IMR-90 (cell line): ENCODE results near the gene WNT7A. TPM values are rescaled to one million over a fixed set of nuclear protein-coding genes. Genes with fewer than 3 reads are reported as not detected.

Experiments used
- ATAC-seq: fragments of 200-7000 bp; cut with Tn5 transposase; 2 replicates; pipeline ENCODE4 v1.9.1; 2020; ENCODE audit warnings: low read depth, mild to moderate bottlenecking, moderate library complexity
- BruUV-seq: library from RNA; stranded (reverse); fragments of 400-500 nt; replicated peaks from 2 replicates; lab custom pipeline; 2021; lab: Mats Ljungman, UMichigan
- CTCF ChIA-PET: fragments of 300-600 bp; formaldehyde crosslinking; extraction: SDS; loops from one replicate; lab custom pipeline; 2021; ENCODE audit warnings: antibody characterized with exemption; lab: Yijun Ruan, JAX
- POLR2A ChIA-PET: fragments of 300-600 bp; sonication (Branson Sonifier 250); formaldehyde crosslinking; loops from one replicate; lab custom pipeline; 2022; ENCODE audit warnings: antibody characterized with exemption; ENCODE audit not compliant: unreplicated experiment; lab: Charles Lee
- DNase-seq: peaks from one replicate; pipeline ENCODE4 v3.0.0; 2013
- H2AFZ ChIP-seq: replicated peaks from 2 replicates; pipeline ENCODE3; 2013; ENCODE audit warnings: low read length, mild to moderate bottlenecking; ENCODE audit not compliant: poor library complexity
- H2AK5ac ChIP-seq: 2 replicates; pipeline ENCODE4 v1.6.1; 2013; ENCODE audit warnings: low read depth, low read length, inconsistent platforms
- H2AK9ac ChIP-seq: replicated peaks from 2 replicates; pipeline ENCODE3; 2013; ENCODE audit warnings: mild to moderate bottlenecking, low read depth, low read length, moderate library complexity; ENCODE audit not compliant: poor library complexity
- H2BK120ac ChIP-seq: 2 replicates; pipeline ENCODE4 v1.6.1; 2013; ENCODE audit warnings: low read depth, low read length, inconsistent platforms
- H2BK15ac ChIP-seq: 3 replicates; pipeline ENCODE4 v1.6.1; 2013; ENCODE audit warnings: low read depth, low read length, inconsistent platforms
- H2BK20ac ChIP-seq: 2 replicates; pipeline ENCODE4 v1.6.1; 2013; ENCODE audit warnings: low read depth, mild to moderate bottlenecking, inconsistent platforms, low read length, moderate library complexity
- H2BK5ac ChIP-seq: 2 replicates; pipeline ENCODE4 v1.6.1; 2013; ENCODE audit warnings: mild to moderate bottlenecking, low read depth, low read length, inconsistent platforms; ENCODE audit not compliant: poor library complexity, severe bottlenecking
- H3K14ac ChIP-seq: replicated peaks from 2 replicates; pipeline ENCODE4 v1.6.1; 2013; ENCODE audit warnings: low read depth, low read length, inconsistent platforms
- H3K18ac ChIP-seq: 2 replicates; pipeline ENCODE4 v1.6.1; 2013; ENCODE audit warnings: low read depth, low read length, control low read depth
- H3K23ac ChIP-seq: 2 replicates; pipeline ENCODE4 v1.6.1; 2013; ENCODE audit warnings: low read depth, low read length, inconsistent platforms
- H3K27ac ChIP-seq: 2 replicates; pipeline ENCODE4 v1.5.1; 2013; ENCODE audit warnings: mild to moderate bottlenecking, control low read depth, low read length; ENCODE audit not compliant: insufficient read depth
- H3K27me3 ChIP-seq: 2 replicates; pipeline ENCODE4 v1.6.1; 2013; ENCODE audit warnings: low read length; ENCODE audit not compliant: control insufficient read depth, insufficient read depth
- H3K36me3 ChIP-seq: 2 replicates; pipeline ENCODE4 v1.6.1; 2013; ENCODE audit warnings: low read length, mixed read lengths; ENCODE audit not compliant: control insufficient read depth, insufficient read depth
- H3K4ac ChIP-seq: 2 replicates; pipeline ENCODE4 v1.6.1; 2013; ENCODE audit warnings: low read depth, low read length, inconsistent platforms
- H3K4me1 ChIP-seq: 2 replicates; pipeline ENCODE4 v1.6.1; 2013; ENCODE audit warnings: low read length, mixed read lengths; ENCODE audit not compliant: control insufficient read depth, insufficient read depth
- H3K4me2 ChIP-seq: 2 replicates; pipeline ENCODE4 v1.6.1; 2013; ENCODE audit warnings: low read depth, mild to moderate bottlenecking, control low read depth, low read length, moderate library complexity
- H3K4me3 ChIP-seq: 2 replicates; pipeline ENCODE4 v1.5.1; 2013; ENCODE audit warnings: low read depth, mild to moderate bottlenecking, control low read depth, low read length, moderate library complexity; ENCODE audit not compliant: insufficient read depth
- H3K56ac ChIP-seq: 2 replicates; pipeline ENCODE4 v1.6.1; 2013; ENCODE audit warnings: low read length, inconsistent platforms; ENCODE audit not compliant: insufficient read depth; ENCODE audit errors: extremely low read depth
- H3K79me1 ChIP-seq, 2 experiments: 2 replicates each; pipeline ENCODE4 v1.6.1; 2013; ENCODE audit warnings: low read length in 2 of 2, inconsistent platforms in 1 of 2, low read depth in 1 of 2
- H3K9ac ChIP-seq: 2 replicates; pipeline ENCODE4 v1.6.1; 2013; ENCODE audit warnings: low read depth, low read length, control low read depth
- H3K9me1 ChIP-seq: 2 replicates; pipeline ENCODE4 v1.6.1; 2013; ENCODE audit warnings: low read length, inconsistent platforms; ENCODE audit not compliant: insufficient read depth
- H3K9me3 ChIP-seq: 2 replicates; pipeline ENCODE4 v1.6.1; 2013; ENCODE audit warnings: low read length; ENCODE audit not compliant: control insufficient read depth, insufficient read depth
- H4K20me1 ChIP-seq: 2 replicates; pipeline ENCODE4 v1.6.1; 2013; ENCODE audit warnings: low read length, inconsistent platforms; ENCODE audit not compliant: insufficient read depth
- H4K5ac ChIP-seq: 2 replicates; pipeline ENCODE4 v1.6.1; 2013; ENCODE audit warnings: mild to moderate bottlenecking, low read depth, low read length, control low read depth
- H4K8ac ChIP-seq, 2 experiments: 2 replicates each; pipeline ENCODE4 v1.6.1; 2013; ENCODE audit warnings: low read depth in 2 of 2, low read length in 2 of 2, control low read depth in 1 of 2, inconsistent platforms in 1 of 2
- H4K91ac ChIP-seq: 2 replicates; pipeline ENCODE4 v1.6.1; 2013; ENCODE audit warnings: low read depth, low read length, inconsistent platforms; ENCODE audit not compliant: insufficient read depth
- BHLHE40 ChIP-seq: fragments of 150-350 bp; IDR thresholded peaks from 2 replicates; pipeline ENCODE4 v1.6.1; 2016; ENCODE audit warnings: mild to moderate bottlenecking, low read depth, low read length
- CEBPB ChIP-seq: IDR thresholded peaks from 2 replicates; pipeline ENCODE4 v1.6.1; 2012; ENCODE audit warnings: low read depth, low read length, improper control_type of control experiment
- CHD1 ChIP-seq: IDR thresholded peaks from 2 replicates; pipeline ENCODE4 v1.6.1; 2012; ENCODE audit warnings: low read depth, low read length, improper control_type of control experiment
- CTCF ChIP-seq: conservative IDR thresholded peaks from 2 replicates; pipeline ENCODE4 v1.5.1; 2012; ENCODE audit warnings: mild to moderate bottlenecking, low read depth, low read length, improper control_type of control experiment
- FOS ChIP-seq: fragments of 150-350 bp; IDR thresholded peaks from 2 replicates; pipeline ENCODE4 v1.6.1; 2016; ENCODE audit warnings: low read depth, low read length
- MAFK ChIP-seq: IDR thresholded peaks from 2 replicates; pipeline ENCODE4 v1.6.1; 2012; ENCODE audit warnings: low read depth, low read length, improper control_type of control experiment
- MAZ ChIP-seq: IDR thresholded peaks from 2 replicates; pipeline ENCODE4 v1.6.1; 2012; ENCODE audit warnings: low read depth, mild to moderate bottlenecking, low read length, improper control_type of control experiment, moderate library complexity, borderline replicate concordance
- MXI1 ChIP-seq: IDR thresholded peaks from 2 replicates; pipeline ENCODE4 v1.6.1; 2012; ENCODE audit warnings: low read depth, mild to moderate bottlenecking, low read length, moderate library complexity, borderline replicate concordance
- NFE2L2 ChIP-seq: fragments of 150-350 bp; IDR thresholded peaks from 2 replicates; pipeline ENCODE4 v1.6.1; 2016; ENCODE audit warnings: low read depth, mild to moderate bottlenecking, low read length
- POLR2A ChIP-seq: IDR thresholded peaks from 2 replicates; pipeline ENCODE4 v1.6.1; 2012; ENCODE audit warnings: mild to moderate bottlenecking, low read depth, low read length
- RAD21 ChIP-seq: IDR thresholded peaks from 2 replicates; pipeline ENCODE4 v1.6.1; 2012; ENCODE audit warnings: low read length, improper control_type of control experiment
- RCOR1 ChIP-seq: IDR thresholded peaks from 2 replicates; pipeline ENCODE4 v1.6.1; 2012; ENCODE audit warnings: mild to moderate bottlenecking, low read length, improper control_type of control experiment; ENCODE audit not compliant: insufficient replicate concordance
- RFX5 ChIP-seq: IDR thresholded peaks from 2 replicates; pipeline ENCODE4 v1.8.0; 2012; ENCODE audit warnings: low read depth, mild to moderate bottlenecking, low read length, moderate library complexity
- SMC3 ChIP-seq: fragments of 150-350 bp; IDR thresholded peaks from 2 replicates; pipeline ENCODE4 v1.6.1; 2016; ENCODE audit warnings: low read depth, mild to moderate bottlenecking, antibody characterized with exemption, low read length, moderate library complexity
- USF2 ChIP-seq: fragments of 150-350 bp; IDR thresholded peaks from 2 replicates; pipeline ENCODE4 v1.6.1; 2017; ENCODE audit warnings: mild to moderate bottlenecking, antibody characterized with exemption, low read length, low read depth
- WGBS, 2 experiments: methylation state at CpG; one replicate each; pipeline versions ENCODE4 v1.1.5 to v1.1.7; 2013; ENCODE audit warnings: missing lambda C conversion rate in 2 of 2; ENCODE audit not compliant: insufficient read length in 1 of 2; ENCODE audit errors: extremely low coverage in 2 of 2; 5-methylcytosine and 5-hydroxymethylcytosine counted together
- dilution Hi-C: fragments of 300-500 bp; cut with HindIII; formaldehyde crosslinking; loops from one replicate; pipeline ENCODE4 v1.14.3; 2018; ENCODE audit warnings: low sequenced_read_pairs; ENCODE audit not compliant: unreplicated experiment
- in situ Hi-C: fragments of 300-500 bp; cut with MboI; formaldehyde crosslinking; loops from 3 replicates; pipeline ENCODE4 v1.14.3; 2019; ENCODE audit warnings: low sequenced_read_pairs, inconsistent platforms, mixed read lengths
- intact Hi-C: fragments of 100-400 bp; cut with micrococcal nuclease; formaldehyde crosslinking; loops from 2 replicates; pipeline ENCODE4 v1.10.0; 2022
- polyA plus RNA-seq, 3 experiments: library from polyadenylated mRNA; depleted of rRNA; stranded (reverse); fragments of >200 nt; gene quantifications; 2 replicates each; pipeline ENCODE4 v1.2.3, GENCODE V29; 2012; ENCODE audit warnings: low replicate concordance in 1 of 3
- total RNA-seq: library from RNA; depleted of rRNA; stranded (reverse); fragments of >200 nt; gene quantifications from 2 replicates; pipeline ENCODE4 v1.2.3, GENCODE V29; 2012
- TF ChIP-seq, protein P1 (sequence below): fragments of 150-350 bp; IDR thresholded peaks from 2 replicates; pipeline ENCODE4 v1.6.1; 2016; ENCODE audit warnings: low read depth, mild to moderate bottlenecking, low read length, moderate library complexity, borderline replicate concordance

Gene WNT7A
- total and polyA plus RNA-seq, 2 of the 4 experiments (the other 2 are of a cell fraction) = not detected

- dilution Hi-C loops (no loop called here), intact Hi-C loops (no loop called here), in situ Hi-C loops (no loop called here)
- ATAC-seq (no peak), DNase-seq (no peak)
- Histone ChIP-seq H3K9ac (no peak overlapping the region), H3K4me3 (no peak overlapping the region), H3K56ac (no peak overlapping the region), H3K27me3 (no peaks in the 10 kb centered on the region), H3K4ac (no peak overlapping the region), H3K4me2 (no peak overlapping the region), H4K91ac (no peak overlapping the region), H2AFZ (no peak overlapping the region), H2AK9ac (no peak overlapping the region), H3K79me1 (no peaks in the 10 kb centered on the region), H2BK20ac (no peak overlapping the region), H3K14ac (no peak overlapping the region), H2AK5ac (no peak overlapping the region), H4K20me1 (no peaks in the 10 kb centered on the region), H3K36me3 (no peaks in the 10 kb centered on the region), H3K23ac (no peak overlapping the region), H3K4me1 (no peaks in the 10 kb centered on the region), H3K27ac (no peak overlapping the region), H4K5ac (no peak overlapping the region), H3K9me3 (peaks cover 3% of the 10 kb centered on the region; the same call in 1 of the 2 replicates), H3K9me1 (no peaks in the 10 kb centered on the region), H2BK15ac (no peak overlapping the region), H2BK120ac (no peak overlapping the region), H3K18ac (no peak overlapping the region), H2BK5ac (no peak overlapping the region), H4K8ac (no peak overlapping the region)
- POLR2A ChIA-PET = no interaction called here
- no TSS peak for BruUV-seq
- TF ChIP-seq CHD1 (no peak), NFE2L2 (no peak), FOS (no peak), MAFK (no peak), MAZ (no peak), SMC3 (no peak), RCOR1 (no peak), BHLHE40 (no peak), CTCF (no peak), RAD21 (no peak), CEBPB (no peak), POLR2A (no peak), RFX5 (no peak), USF2 (no peak), MXI1 (no peak)
- TF ChIP-seq, protein P1, sequence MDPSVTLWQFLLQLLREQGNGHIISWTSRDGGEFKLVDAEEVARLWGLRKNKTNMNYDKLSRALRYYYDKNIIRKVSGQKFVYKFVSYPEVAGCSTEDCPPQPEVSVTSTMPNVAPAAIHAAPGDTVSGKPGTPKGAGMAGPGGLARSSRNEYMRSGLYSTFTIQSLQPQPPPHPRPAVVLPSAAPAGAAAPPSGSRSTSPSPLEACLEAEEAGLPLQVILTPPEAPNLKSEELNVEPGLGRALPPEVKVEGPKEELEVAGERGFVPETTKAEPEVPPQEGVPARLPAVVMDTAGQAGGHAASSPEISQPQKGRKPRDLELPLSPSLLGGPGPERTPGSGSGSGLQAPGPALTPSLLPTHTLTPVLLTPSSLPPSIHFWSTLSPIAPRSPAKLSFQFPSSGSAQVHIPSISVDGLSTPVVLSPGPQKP = no peak
- WGBS, 2 experiments = 60% methylated on average over 1 of the region's 9 CpGs; no CpG with 5 or more reads in 1 of the 2 experiments
- CTCF ChIA-PET = no interaction called here
Observed at GRCh38 chr3:13828501-13829265, 51.2 kb downstream of the WNT7A start.
